DOHH2 (cell line): Measurements from ENCODE around the gene TMEM250.

Experiments used
- H3F3A ChIP-seq: fragments of 200-600 bp; sonication (generic), shearing (Covaris generic); 2 replicates; pipeline ENCODE4 v1.6.0; 2016; ENCODE audit warnings: antibody characterized with exemption, mild to moderate bottlenecking; ENCODE audit not compliant: control insufficient read depth, insufficient read depth
- H3K27ac ChIP-seq: fragments of 200-600 bp; sonication (generic); 2 replicates; pipeline ENCODE4 v1.5.1; 2014; ENCODE audit warnings: low read depth, mild to moderate bottlenecking, low read length, moderate library complexity
- H3K27me3 ChIP-seq: fragments of 200-600 bp; sonication (generic); 2 replicates; pipeline ENCODE4 v1.6.1; 2014; ENCODE audit warnings: mild to moderate bottlenecking, low read length, mixed read lengths; ENCODE audit not compliant: control insufficient read depth
- H3K36me3 ChIP-seq: fragments of 200-600 bp; sonication (generic); 2 replicates; pipeline ENCODE4 v1.6.1; 2014; ENCODE audit warnings: mild to moderate bottlenecking, low read length, moderate library complexity, mixed read lengths; ENCODE audit not compliant: control insufficient read depth
- H3K4me1 ChIP-seq: fragments of 200-600 bp; sonication (generic); 2 replicates; pipeline ENCODE4 v1.6.1; 2014; ENCODE audit warnings: mild to moderate bottlenecking, low read length, mixed read lengths; ENCODE audit not compliant: control insufficient read depth
- H3K4me2 ChIP-seq: fragments of 200-600 bp; sonication (generic); 2 replicates; pipeline ENCODE4 v1.6.0; 2014; ENCODE audit warnings: mild to moderate bottlenecking, low read length, moderate library complexity
- H3K4me3 ChIP-seq: fragments of 200-600 bp; sonication (generic); 2 replicates; pipeline ENCODE4 v1.5.1; 2014; ENCODE audit warnings: mild to moderate bottlenecking, low read length, mixed read lengths
- H3K79me2 ChIP-seq: fragments of 200-600 bp; sonication (generic); 2 replicates; pipeline ENCODE4 v1.6.1; 2014; ENCODE audit warnings: mild to moderate bottlenecking, low read length, mixed read lengths; ENCODE audit not compliant: control insufficient read depth
- H3K9me2 ChIP-seq: fragments of 200-600 bp; sonication (generic); replicated peaks from 2 replicates; pipeline ENCODE4 v1.6.1; 2014; ENCODE audit warnings: mild to moderate bottlenecking, low read length, mixed read lengths; ENCODE audit not compliant: control insufficient read depth
- H3K9me3 ChIP-seq: fragments of 200-600 bp; sonication (generic); 2 replicates; pipeline ENCODE4 v1.6.1; 2014; ENCODE audit warnings: antibody characterized with exemption, low read length, mixed read lengths; ENCODE audit not compliant: control insufficient read depth, insufficient read depth
- H4K20me1 ChIP-seq: fragments of 200-600 bp; sonication (generic); 2 replicates; pipeline ENCODE4 v1.6.0; 2014; ENCODE audit warnings: low read depth, mild to moderate bottlenecking, antibody characterized with exemption, low read length, moderate library complexity; ENCODE audit not compliant: control insufficient read depth, insufficient read depth
- CTCF ChIP-seq: fragments of 200-600 bp; sonication (generic); IDR thresholded peaks from one replicate; pipeline ENCODE4 v1.5.1; 2014; ENCODE audit warnings: antibody characterized with exemption, mild to moderate bottlenecking, low read depth, low read length; ENCODE audit not compliant: poor library complexity, severe bottlenecking
- EZH2phosphoT487 ChIP-seq: fragments of 200-600 bp; sonication (generic); IDR thresholded peaks from 2 replicates; pipeline ENCODE4 v1.6.1; 2017; ENCODE audit warnings: borderline replicate concordance, mild to moderate bottlenecking, antibody characterized with exemption, low read length, moderate library complexity, mixed read lengths

Gene TMEM250

GRCh38 chr9:136079211-136079915, 39.3 kb downstream of the TMEM250 start:
- no peaks in the 10 kb centered on the region for H3K79me2 ChIP-seq

GRCh38 chr9:136078498-136079011, 40.1 kb downstream of the TMEM250 start:
- Histone ChIP-seq H3K9me3 (no peaks in the 10 kb centered on the region), H3K4me2 (no peak overlapping the region), H3F3A (no peaks in the 10 kb centered on the region), H3K4me3 (no peak overlapping the region), H3K36me3 (no peaks in the 10 kb centered on the region), H3K79me2 (no peaks in the 10 kb centered on the region), H3K27ac (no peak overlapping the region), H3K4me1 (no peaks in the 10 kb centered on the region), H3K9me2 (no peaks in the 10 kb centered on the region), H4K20me1 (no peaks in the 10 kb centered on the region), H3K27me3 (no peaks in the 10 kb centered on the region)
- TF ChIP-seq CTCF, result no peak
- no peak for TF ChIP-seq EZH2phosphoT487

More at GRCh38 chr9:136079211-136079915, 39.3 kb downstream of the TMEM250 start:
- H3K4me3 ChIP-seq, result no peak overlapping the region
- TF ChIP-seq EZH2phosphoT487 (no peak), CTCF (no peak)
- H3K27me3 ChIP-seq, result no peaks in the 10 kb centered on the region
- H3K9me3 ChIP-seq, result no peaks in the 10 kb centered on the region
- H3K27ac ChIP-seq, result no peak overlapping the region
- no peaks in the 10 kb centered on the region for H3K9me2 ChIP-seq
- no peaks in the 10 kb centered on the region for H3K36me3 ChIP-seq
- H4K20me1 ChIP-seq, result no peaks in the 10 kb centered on the region
- H3K4me2 ChIP-seq, result no peak overlapping the region
- H3K4me1 ChIP-seq, result no peaks in the 10 kb centered on the region
- no peaks in the 10 kb centered on the region for H3F3A ChIP-seq

GRCh38 chr9:136078024-136078423, 40.7 kb downstream of the TMEM250 start:
- Histone ChIP-seq H3K4me3 (no peak overlapping the region), H3K4me2 (no peak overlapping the region), H3F3A (no peaks in the 10 kb centered on the region), H4K20me1 (no peaks in the 10 kb centered on the region), H3K79me2 (no peaks in the 10 kb centered on the region), H3K4me1 (no peaks in the 10 kb centered on the region), H3K9me3 (no peaks in the 10 kb centered on the region), H3K27ac (no peak overlapping the region), H3K9me2 (no peaks in the 10 kb centered on the region), H3K27me3 (no peaks in the 10 kb centered on the region), H3K36me3 (no peaks in the 10 kb centered on the region)
- no peak for TF ChIP-seq EZH2phosphoT487

- H3F3A ChIP-seq, result no peaks in the 10 kb centered on the region
- H3K27me3 ChIP-seq, result no peaks in the 10 kb centered on the region
- H3K4me3 ChIP-seq, result no peak overlapping the region
- no peak overlapping the region for H3K4me2 ChIP-seq
- TF ChIP-seq EZH2phosphoT487 (no peak), CTCF (no peak)
- no peaks in the 10 kb centered on the region for H4K20me1 ChIP-seq
- H3K9me2 ChIP-seq, result no peaks in the 10 kb centered on the region
- no peaks in the 10 kb centered on the region for H3K4me1 ChIP-seq
- no peak overlapping the region for H3K27ac ChIP-seq
- H3K79me2 ChIP-seq, result no peaks in the 10 kb centered on the region
- H3K36me3 ChIP-seq, result no peaks in the 10 kb centered on the region
- no peaks in the 10 kb centered on the region for H3K9me3 ChIP-seq
Measured at GRCh38 chr9:136077491-136077890, 41.2 kb downstream of the TMEM250 start.
